Glomerular visceral epithelial cell (primary cell): ENCODE measurements around the gene MAST2.
A peak's percentile ranks its signal among the peaks of the same experiment; 100 is the strongest.

Experiments used
- DNase-seq: peaks from one replicate; pipeline ENCODE4 v3.0.0-alpha.2; 2016; ENCODE audit errors: extremely low spot score

The MAST2 gene

DNA sequence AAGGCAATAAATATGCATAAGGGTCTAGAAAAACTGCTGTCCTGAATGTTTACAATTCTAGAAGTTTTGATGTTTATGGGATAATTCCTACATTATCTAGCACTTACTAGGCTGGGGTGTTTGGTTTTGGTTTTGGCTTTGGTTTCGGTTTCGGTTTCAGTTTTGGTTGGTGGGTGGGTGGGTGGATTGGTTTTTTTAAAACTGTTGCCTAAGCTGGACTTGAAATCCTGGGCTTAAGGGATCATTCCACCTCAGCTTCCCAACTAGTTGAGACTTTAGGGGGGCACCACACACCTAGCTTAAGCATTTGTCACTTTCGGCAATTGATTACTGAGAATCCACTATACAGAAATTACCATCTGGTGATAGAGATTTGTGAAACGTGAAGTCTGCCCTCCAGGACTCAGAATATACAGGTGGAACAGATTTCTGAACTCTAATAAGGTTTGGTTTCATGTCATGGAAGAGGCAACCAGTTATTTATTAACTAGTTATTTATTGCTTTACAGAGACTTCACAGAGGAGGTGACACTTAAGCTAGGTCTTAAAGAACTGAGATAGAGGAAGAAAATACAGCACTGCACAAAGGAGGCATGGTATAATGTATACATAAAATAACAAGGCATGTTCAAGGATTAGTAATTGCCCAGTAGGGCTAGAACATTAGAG, 259.4 kb downstream of the MAST2 start:
- DNase-seq, result peak; percentile 17

- no peak for DNase-seq
These were observed 261.3 kb downstream of the MAST2 start for GRCh38 chr1:46064708-46065107.

DNA sequence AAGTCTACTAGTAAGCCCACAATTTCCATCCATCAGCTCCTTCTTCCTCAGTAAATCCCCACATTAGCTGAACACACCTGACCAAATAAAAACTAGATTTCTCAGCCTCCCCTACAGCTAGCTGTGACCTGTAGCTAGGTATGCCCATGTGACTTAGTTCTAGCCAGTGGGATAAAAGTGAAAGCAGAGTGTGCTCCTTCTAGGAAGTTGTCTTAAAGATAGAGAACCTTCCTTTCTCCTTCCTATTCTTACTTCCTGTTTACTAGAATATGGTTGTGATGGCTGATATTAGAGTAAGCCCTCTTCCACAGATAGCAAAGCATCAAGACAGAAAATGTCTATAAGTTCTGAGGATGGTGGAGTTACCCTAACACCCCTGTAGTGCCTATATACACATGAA, 262.0 kb downstream of the MAST2 start:
- DNase-seq, result no peak

DNA sequence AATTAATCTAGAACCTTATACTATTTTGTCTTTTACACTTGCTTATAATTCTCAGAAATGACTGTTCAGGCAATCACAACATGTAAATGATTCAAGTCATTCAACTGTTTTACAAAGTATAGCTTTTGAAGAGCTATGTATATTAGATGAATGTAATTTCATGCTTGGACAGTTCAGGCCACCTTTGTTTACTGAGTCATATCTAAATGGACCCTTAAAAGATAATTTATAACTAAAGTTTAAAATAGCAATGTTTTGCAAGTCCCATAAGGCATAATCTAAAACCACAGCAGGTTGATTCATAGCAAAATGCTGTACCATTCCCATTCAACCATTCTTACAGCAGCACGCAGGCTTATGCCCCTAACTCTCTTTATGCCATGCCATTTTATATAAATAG, 264.2 kb downstream of the MAST2 start:
- DNase-seq, result peak; percentile 17

GRCh38 chr1:46068525-46068924, 265.1 kb downstream of the MAST2 start:
- DNase-seq, result no peak

- DNase-seq, result no peak
These were observed 266.9 kb downstream of the MAST2 start for GRCh38 chr1:46070164-46070814.

- DNase-seq, result peak; percentile 15
These were observed 269.6 kb downstream of the MAST2 start for GRCh38 chr1:46072975-46073374.

GRCh38 chr1:46076343-46076742, 272.9 kb downstream of the MAST2 start:
- no peak for DNase-seq

- no peak for DNase-seq
These were observed 274.2 kb downstream of the MAST2 start for GRCh38 chr1:46077644-46078043.

DNA sequence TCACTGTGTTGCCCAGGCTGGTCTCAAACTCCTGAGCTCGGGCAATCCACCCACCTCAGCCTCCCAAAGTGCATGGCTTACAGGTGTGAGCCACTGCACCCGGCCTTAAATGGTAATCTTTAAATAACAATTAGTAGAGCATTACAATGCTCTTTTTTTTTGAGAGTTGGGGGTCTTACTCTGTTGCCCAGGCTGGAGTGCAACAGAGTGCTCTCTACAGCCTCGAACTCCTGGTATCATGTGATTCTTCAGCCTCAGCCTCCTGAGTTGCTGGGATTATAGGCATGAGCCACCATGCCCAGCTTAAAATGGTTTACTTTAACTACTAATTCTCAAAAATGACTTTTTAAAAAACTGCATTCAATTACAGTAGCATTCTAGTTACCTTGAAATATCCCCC, 276.8 kb downstream of the MAST2 start:
- DNase-seq, result no peak

GRCh38 chr1:46081206-46081605, 277.8 kb downstream of the MAST2 start:
- no peak for DNase-seq

GRCh38 chr1:46081619-46082018, 278.2 kb downstream of the MAST2 start:
- DNase-seq, result no peak

GRCh38 chr1:46083579-46083978, 280.2 kb downstream of the MAST2 start:
- no peak for DNase-seq

GRCh38 chr1:46084553-46085451, 281.4 kb downstream of the MAST2 start:
- peak; percentile 15 for DNase-seq
